Measurements from ENCODE around the gene ZNF771.
"Not testable (repeated sequence)": the region's sequence is repeated elsewhere in the genome, so short reads cannot be mapped to it uniquely, and the experiment has no call there.

Gene ZNF771

DNA sequence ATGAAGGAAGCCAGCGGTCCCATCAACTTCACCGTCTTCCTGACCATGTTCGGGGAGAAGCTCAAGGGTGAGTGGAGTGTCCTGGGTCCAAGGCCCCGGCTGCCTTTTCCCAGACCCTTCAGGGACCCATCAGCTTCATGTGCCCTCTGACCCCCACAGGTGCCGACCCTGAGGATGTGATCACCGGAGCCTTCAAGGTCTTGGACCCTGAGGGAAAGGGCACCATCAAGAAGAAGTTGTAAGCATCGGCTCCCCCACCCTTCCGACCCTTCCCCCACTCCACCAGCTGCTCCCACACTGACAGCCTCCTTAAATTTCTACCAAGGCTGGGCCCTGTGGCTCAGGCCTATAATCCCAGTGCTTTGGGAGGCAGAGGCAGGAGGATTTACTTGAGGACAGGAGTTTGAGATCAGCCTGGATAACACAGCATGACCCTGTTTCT lies 30.9 kb upstream of the ZNF771 start:
- DNase-seq: no peak

DNA sequence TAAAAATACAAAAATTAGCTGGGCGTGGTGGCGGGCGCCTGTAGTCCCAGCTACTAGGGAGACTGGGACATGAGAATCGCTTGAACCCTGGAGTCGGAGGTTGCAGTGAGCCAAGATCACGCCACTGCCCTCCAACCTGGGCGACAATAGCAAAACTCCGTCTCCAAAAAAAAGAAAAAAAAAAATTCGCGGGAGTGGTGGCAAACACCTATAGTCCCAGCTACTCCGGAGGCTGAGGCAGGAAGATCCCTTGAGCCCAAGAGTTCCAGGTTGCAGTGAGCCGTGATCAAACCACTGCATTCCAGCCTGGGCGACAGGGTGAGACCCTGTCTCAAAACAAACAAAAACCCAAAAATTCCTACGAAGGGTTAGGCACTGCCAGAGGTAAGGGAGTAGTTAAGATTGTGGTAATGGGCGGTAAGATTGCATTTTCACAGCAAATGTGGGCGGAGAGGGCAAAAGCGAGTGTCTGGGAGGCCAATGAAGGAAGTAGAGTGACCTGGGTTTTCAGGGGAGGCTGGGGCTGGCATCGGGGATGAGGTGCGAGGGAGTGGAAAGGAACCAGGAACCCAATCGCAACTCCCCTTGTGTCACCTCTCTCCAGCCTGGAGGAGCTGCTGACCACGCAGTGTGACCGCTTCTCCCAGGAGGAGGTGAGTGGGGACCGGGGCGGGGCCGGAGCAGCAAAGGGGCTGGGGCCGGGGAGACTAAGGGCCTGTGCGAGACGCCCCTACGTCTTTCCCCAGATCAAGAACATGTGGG lies 30.2 kb upstream of the ZNF771 start:
- DNase-seq: no peak

DNA sequence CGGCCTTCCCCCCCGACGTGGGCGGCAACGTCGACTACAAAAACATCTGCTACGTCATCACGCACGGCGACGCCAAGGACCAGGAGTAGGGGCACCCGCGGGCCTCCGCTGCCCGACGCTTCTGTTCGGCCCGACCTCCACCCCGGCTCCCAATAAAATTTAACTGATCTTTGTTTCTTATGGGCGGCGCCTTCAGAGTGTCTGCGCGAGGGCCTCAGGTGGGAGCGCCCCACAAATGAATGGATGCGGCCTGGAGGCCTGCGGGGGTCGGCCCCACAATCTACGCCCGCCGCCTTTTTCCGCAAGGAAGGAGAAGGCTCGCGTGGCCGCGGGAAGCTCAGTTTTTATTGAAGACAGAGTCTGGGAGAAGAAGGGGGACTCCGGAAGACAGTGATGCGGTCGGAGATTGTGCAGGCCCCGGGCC lies 29.6 kb upstream of the ZNF771 start:
- peak; percentile 81 for DNase-seq

DNA sequence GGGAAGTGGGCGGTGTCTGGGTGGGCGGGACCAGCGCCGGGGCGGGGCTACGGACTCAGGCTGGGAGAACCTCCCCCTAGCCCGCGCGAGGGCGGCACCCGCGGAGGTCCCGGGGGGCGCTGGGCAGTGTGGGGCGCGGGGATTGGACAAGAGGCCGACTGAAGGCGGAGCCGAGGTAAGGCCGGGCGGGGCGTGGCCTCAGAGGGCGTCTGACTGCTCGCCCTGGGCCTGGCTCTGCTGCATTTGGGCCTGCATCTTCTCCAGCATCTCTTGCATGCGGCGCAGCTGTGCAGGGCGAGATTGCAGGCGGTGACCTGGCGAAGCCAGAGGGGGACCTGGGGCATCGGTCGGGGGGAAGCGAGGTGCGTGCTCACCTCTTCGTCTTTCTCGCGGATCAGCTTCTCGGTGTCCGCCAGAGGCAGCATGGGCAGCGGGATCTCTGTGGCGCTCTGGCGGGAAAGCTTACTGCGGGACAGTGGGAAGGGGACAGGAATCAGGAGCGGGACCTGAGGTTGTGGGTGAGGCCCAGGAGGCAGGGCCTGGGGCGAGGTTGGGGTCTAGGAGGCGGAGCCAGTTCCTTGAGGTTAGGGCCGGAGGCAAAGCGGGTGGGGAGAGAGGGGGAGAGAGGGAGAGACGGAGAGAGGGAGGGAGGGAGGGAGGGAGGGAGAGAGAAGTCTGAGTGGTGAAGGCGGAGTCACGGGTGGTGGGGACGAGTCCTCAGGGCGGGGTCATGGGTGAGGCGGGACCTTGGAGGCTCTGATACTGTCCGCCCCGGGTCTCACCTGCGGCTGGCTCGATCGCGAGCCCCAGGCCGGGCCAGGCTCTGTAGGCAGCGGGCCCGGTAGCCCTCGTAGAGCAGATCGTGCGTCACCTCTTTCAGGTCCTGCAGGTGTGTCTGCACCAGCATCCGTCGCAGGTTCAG lies 28.9 kb upstream of the ZNF771 start:
- peak; percentile 100 for DNase-seq

DNA sequence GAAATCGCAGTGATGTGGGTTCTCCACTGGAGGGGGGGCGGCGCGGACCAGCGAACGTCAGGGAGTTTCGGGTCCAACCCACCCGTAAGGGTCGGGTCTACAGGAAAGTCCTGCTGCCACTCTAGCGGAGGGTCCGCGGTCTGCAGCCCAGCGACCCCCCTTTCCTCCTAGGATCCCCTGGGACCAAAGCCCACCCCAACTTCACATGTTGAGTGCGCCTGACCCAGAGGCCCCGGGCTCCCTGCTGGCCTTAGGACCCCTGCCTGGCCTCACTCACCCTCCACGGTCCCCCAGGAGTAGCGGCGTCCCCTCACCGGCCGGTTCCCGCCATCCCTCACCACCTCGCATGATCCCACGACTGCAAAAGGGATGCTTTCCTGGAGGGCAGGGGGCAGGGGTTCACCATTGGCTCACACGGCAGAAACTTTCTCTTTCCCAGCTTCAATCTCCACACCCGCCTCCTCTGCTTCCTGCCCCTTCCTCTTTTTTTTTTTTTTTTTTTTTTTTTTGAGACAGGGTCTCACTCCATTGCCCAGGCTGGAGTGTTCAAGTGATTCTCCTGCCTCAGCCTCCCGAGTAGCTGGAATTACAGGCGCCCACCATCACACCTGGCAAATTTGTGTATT lies 28.1 kb upstream of the ZNF771 start:
- DNase-seq: no peak

DNA sequence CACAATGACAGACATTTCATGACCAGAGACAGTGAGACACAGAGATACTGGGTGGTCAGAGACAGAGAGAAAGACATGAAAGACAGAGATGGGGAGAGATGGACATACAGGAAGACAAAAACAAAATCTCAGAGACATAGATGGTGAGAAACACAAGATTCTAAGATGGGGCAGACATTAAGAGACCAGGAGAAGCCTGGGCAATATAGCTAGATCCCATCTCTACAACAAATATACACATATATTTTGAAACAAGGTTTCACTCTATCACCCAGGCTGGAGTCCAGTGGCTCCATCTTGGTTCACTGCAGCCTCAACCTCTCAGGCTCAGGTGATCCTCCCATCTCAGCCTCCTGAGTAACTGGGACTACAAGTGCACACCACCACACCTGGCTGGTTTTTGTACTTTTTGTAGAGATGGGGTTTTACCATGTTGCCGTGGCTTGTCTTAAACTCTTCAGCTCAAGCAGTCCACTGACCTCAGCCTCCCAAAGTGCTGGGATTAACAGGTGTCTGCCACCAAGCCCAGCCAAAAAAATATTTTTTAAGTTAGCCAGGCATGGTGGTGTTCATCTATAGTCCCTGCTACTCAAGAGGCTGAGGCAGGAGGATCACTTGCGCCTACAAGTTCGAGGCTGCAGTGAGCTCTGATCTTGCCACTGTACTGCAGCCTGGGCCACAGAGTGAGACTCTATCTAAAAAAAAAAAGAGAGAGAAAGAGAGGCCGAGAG lies 27.2 kb upstream of the ZNF771 start:
- no peak for DNase-seq

DNA sequence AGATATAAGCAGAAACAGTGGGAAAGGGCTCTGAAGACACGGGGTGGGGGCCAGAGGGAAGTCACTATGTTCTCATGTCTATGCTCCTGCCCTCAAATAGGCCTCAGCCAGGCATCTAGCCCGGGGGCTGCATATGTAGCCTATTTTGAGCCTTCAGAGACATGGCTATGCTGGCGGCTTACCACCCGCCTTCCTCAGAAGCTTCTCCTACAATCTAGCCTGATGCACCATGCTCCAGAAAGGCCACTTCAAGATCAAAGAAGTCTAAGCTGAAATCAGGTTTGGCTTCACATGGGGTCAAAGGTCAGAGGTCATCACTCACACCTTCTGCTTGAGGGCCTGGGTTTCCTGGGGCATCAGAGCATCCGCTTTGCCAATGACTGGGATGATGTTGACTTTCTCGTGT lies 26.6 kb upstream of the ZNF771 start:
- DNase-seq: no peak

DNA sequence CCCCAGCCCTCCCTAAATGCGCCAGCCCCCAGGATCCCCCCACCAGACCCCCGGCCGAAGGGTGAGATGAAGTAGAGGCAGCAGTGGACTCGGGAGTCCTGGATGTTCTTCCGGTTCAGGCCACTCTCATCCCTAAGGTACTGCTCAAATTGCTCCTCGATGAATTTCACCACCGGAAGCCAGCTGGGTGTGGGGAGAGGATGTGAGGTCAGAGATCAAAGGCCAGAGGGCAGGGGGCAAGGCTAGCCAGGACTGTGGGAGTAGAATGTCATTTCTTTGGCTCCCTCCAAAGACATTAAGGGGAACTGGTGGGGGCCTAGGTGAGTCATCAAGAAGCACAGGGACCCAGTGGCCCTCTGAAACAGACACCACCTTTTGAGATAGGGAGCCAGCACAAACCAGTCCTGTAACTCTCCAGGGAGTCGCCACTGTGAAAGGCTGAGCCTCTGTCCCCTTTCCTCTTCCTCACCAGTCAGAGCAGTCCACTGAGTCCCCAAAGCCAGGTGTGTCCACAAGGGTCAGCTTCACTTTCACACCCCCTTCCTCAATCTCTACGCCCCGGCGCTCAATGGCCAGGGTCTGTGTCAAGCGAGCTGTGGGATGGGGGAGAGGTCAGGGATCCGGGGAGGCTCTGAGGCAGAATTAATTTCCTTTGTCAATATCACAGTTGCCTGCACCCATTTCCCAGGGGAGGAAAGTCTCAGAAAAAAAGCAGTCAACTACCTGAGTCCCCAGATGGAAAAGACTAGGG lies 25.9 kb upstream of the ZNF771 start:
- no peak for DNase-seq

DNA sequence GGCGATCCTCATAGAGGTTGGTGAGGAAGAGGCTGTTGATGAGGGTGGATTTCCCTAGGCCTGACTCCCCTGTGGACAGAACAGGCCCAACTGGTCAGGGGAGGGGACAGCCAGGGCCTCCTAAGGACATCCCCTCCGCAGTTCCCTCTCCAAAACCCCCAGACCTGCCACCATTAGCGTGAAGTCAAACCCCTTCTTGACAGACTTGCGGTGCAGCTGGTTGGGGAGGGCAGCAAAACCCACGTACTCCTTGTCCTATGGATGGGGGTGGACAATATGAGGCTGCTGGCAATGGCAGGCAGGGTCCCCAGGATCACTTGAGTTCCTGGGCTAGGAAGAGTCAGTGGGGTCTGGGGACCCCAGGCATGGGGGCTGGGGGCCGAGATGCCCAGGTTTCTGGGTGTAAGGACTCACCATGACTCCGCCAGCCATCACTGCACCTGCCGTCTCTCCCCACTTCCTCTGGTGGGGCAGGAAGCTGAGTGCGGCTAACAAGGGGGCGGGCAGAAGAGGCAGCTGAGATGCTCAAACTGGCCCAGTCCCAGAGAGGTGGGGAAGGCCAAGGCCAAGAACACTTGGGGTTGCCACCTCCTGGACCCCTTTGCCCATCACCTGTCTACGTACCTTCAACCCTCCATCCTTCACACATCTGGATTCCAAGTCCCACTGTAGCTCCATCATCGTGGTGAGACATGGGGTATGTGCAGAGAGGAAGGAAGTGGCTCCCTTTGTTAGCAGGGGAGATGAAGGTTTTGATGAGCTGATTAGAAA lies 25.1 kb upstream of the ZNF771 start, which contains the start of gene SEPTIN1:
Gene SEPTIN1 (minus strand): TSS at position 451 of the 771 bp plus-strand sequence. CDS start 19 bp downstream, at position 432.
- peak; percentile 78 for DNase-seq

DNA sequence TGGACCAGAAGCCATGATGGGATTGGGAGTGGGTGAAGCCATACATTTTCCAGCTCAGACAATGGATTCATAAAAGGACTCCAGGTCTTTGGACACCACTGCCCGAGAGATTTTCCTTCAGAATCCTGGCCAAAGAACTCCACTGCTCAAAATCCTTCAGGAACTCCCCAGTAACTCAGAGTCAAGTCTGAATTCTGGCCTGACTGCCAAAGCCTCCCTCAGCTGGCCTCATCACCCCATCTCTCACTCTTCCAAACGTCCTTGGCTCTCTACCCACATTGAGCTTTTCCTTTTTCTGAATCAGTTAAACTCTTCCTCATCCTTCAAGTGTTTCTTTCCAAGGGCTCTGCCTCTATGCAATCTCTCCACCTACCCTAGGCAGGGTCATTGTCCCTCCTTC lies 23.9 kb upstream of the ZNF771 start:
- DNase-seq: no peak

DNA sequence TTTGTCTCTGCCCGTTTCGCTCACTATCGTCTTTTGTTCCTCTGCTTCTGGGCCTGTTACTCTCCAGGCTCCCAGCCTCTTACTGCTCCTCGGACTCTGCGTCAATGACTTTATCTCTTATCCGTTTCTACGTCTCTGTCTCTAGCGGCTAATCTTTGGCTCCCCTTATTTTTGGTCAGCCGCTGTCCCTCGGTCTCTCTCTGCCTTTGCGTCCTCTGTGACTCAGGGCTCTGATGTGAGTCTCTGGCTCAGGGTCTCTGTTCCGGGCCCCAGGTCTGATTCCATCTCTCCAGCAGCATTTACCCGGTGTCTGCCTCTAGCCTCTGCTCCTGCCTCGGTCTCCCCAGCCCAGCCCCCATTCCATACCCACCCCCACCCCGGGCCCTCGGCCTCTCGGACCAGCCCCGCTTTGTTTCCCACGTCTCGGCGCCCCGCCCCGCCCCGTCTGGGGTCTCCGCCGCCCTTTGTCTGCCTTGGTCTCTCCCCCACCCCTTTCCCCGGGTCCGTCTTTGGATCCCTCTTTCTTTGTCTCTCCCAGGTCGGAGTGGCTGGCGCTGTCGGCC lies 12.7 kb upstream of the ZNF771 start:
- no peak for DNase-seq

DNA sequence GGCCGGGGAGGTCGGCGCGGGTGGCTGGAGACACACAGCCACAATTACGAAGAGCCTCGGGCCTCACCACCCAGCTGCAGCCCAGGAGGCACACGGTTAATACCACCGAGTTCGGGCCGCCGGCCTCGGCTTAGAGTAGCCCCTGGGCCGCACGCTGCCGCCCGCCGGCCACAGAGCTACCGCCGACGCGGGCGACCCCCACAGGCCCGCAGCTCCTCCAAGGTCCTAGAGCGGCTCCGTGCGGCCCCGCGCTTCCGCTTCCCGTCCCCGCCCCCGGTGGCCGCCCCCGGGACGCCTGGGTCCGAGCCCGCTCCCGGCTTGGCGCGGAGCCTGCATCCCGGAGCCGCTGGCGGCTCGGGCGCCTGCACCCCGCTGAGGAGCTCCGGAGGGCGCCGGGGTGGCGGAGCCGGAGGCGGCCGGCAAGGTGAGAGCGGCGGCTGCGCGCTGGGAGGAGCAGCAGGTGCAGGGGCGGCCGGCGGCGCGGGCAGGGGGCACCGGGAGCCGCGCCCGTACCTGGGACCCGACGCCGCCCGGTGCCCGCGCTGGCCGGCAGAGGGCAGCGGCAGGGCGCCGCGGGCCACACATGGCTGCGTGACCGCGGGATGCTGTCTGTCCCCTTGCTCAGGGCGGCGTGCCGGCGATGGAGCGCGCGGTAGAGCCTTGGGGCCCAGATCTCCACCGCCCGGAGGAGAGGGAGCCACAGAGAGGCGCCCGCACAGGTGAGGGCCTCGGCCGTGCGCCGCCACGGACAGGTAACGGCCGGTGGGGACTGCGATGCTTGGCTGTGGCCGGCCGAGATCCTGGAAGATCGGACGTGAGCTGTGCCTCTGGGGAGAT lies 12.0 kb upstream of the ZNF771 start, which contains the start of gene ZNF48:
Gene ZNF48 (plus strand): TSS at position 266 of the 837 bp plus-strand sequence. CDS start 375 bp downstream, at position 641.
- DNase-seq: peak; percentile 48

DNA sequence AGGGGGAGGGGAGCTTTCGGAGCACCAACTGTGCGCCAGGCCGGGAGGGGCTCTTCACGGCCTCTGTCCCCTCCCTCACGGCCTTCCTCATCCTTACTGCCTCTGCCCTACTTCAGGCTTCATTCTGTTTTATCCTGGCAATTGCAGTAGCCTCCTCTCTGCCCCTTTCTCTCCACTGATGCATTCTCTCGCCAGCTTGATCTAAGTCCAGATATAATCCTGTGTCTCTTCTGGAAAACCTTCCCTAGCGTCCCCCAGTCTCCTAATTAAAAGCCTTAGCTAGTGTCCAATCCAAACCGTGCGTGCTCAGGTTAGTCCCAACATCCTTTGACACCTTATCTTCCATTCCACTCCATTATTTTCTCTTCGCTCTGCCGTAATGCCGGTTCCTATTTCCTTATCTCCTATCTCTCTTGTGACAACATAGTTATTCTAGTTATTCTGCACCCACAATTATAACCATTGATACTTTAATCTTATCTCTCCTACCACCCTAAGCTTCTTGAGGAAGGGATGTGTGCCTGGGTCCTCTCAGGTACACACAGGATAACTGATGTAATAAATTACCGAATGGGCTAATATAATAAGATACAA lies 11.3 kb upstream of the ZNF771 start:
- no peak for DNase-seq

DNA sequence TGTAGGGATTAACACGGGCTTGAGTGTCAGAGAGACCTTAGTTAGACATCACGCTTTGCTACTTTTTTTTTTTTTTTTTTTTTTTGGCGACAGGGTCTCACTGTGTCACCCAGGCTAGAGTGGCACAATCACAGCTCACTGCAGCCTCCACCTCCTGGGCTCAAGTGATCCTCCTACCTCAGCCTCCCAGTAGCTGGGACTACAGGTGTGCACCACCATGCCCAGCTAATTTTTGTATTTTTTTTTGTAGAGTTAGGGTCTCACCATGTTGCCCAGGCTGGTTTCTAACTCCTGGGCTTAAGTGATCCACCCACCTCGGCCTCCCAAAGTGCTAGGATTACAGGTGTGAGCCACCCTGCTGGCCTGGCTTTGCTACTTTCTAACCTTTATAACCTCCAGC lies 10.8 kb upstream of the ZNF771 start:
- DNase-seq: not testable (repeated sequence)

DNA sequence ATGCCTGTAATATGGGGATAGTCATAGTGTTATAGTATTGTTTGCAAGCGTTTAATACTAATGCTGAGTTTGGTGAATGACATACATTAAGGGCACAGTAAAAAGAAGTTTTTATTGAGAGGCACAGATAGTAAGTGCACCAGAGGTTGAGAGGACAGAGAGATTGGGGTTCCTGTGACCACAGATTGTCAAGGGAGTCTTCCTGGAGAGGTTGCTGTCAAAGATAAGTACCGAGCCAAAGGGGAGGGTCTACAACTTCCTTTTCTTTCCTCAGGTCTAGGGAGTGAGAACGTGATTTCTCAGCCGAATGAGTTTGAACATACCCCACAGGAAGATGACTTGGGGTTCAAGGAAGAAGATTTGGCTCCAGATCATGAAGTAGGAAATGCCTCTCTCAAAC lies 10.3 kb upstream of the ZNF771 start:
- no peak for DNase-seq

DNA sequence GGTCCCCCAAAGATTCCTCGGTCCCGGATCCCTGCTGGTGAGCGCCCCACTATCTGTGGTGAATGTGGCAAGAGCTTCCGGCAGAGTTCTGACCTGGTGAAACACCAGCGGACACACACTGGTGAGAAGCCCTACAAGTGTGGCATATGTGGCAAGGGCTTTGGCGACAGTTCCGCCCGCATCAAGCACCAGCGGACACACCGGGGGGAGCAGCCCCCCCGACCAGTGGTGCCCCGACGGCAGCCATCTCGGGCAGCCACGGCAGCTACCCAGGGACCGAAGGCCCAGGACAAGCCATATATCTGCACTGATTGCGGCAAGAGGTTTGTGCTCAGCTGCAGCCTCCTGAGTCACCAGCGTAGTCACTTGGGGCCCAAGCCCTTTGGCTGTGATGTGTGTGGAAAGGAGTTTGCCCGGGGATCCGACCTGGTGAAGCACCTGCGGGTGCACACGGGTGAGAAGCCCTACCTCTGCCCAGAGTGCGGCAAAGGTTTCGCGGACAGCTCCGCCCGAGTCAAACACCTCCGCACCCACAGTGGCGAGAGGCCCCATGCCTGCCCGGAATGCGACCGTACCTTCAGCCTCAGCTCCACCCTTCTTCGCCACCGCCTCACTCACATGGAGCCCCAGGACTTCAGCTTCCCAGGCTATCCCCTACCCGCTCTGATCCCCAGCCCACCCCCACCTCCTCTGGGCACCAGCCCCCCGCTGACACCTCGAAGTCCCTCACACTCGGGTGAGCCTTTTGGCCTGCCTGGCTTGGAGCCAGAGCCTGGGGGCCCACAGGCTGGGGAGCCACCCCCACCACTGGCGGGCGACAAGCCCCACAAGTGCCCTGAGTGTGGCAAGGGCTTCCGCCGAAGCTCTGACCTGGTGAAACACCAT lies 9.4 kb upstream of the ZNF771 start:
- no peak for DNase-seq

DNA sequence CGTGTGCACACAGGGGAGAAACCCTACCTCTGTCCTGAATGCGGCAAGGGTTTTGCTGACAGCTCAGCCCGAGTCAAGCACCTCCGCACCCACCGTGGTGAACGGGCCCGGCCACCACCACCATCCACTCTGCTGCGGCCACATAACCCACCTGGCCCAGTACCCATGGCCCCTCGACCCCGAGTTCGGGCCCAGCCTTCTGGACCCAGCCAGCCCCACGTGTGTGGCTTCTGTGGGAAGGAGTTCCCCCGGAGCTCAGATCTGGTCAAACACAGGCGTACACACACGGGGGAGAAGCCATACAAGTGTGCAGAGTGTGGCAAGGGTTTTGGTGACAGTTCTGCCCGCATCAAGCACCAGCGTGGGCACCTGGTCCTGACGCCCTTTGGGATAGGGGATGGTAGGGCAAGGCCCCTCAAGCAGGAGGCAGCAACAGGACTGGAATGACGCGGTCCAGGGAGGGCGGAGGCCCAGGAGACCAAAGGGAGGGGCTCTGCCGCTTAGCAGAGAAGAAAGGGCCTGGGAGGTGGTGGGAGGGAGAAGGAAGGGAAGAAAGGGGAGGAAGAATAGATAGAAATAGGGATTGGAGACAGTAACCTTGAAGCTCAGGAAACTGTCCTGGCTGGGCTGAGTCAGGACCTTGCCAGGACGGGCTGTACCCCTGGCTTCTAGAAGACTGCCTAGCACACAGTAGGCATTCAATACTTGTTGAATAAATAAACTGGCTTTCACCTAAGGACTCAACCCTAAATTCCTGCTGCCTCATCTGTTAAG lies 8.6 kb upstream of the ZNF771 start:
- DNase-seq: no peak

Data from activated effector memory CD4-positive, alpha-beta T cell treated with Interleukin-2 at 50 U/mL for 16 hours (primary cell).